Body of pancreas (tissue), 4 donors: ENCODE results near the gene CREG2. TPM values are rescaled to one million over a fixed set of nuclear protein-coding genes. Genes with fewer than 3 reads are reported as not detected.
"Not testable (repeated sequence)": the region's sequence is repeated elsewhere in the genome, so short reads cannot be mapped to it uniquely, and the experiment has no call there.

Source experiments
- ATAC-seq: fragments of 150-250 bp; one replicate; pipeline ENCODE4 v1.9.1; 2016
- DNase-seq, 4 donors: peaks; one replicate each; pipeline ENCODE4 v3.0.0-alpha.2; 2019
- H3K27ac ChIP-seq, 4 donors: fragments of 200-600 bp; sonication (generic); 1 replicate in 3 of 4; 2 replicates in 1 of 4; pipeline versions ENCODE4 v1.5.1 to v1.6.1; 2016 to 2019; ENCODE audit warnings: mild to moderate bottlenecking in 1 of 4, mixed read lengths in 1 of 4, moderate library complexity in 1 of 4
- H3K27me3 ChIP-seq, 2 donors: fragments of 200-600 bp; sonication (generic); one replicate each; pipeline ENCODE4 v1.6.0; 2016; ENCODE audit warnings: mild to moderate bottlenecking in 1 of 2
- H3K36me3 ChIP-seq, 2 donors: fragments of 200-600 bp; sonication (generic); replicated peaks in 1 of 2; 2 replicates each; pipeline ENCODE4 v1.5.1; 2016; ENCODE audit warnings: low read depth in 2 of 2; ENCODE audit not compliant: insufficient read depth in 1 of 2
- H3K4me1 ChIP-seq: fragments of 200-600 bp; sonication (generic); one replicate; pipeline ENCODE4 v1.6.0; 2016
- H3K4me3 ChIP-seq, 2 donors: fragments of 200-600 bp; sonication (generic); 1 replicate in 1 of 2; 2 replicates in 1 of 2; pipeline ENCODE4 v1.5.1; 2016 to 2019
- H3K9me3 ChIP-seq, 3 donors: fragments of 200-600 bp; sonication (generic); 1 replicate in 2 of 3; 2 replicates in 1 of 3; pipeline ENCODE4 v1.5.1; 2016
- CTCF ChIP-seq, 7 experiments: fragments of 450-650 bp in 4 of 7; fragments of 200-600 bp in 3 of 7; sonication (generic) in 3 of 7; IDR thresholded peaks; one replicate each; pipeline ENCODE4 v1.5.1; 2016 to 2019; ENCODE audit warnings: antibody characterized with exemption in 7 of 7
- POLR2A ChIP-seq, 3 donors: fragments of 450-650 bp; IDR thresholded peaks; one replicate each; pipeline ENCODE4 v1.6.1; 2016; ENCODE audit warnings: antibody characterized with exemption in 3 of 3, mild to moderate bottlenecking in 2 of 3
- WGBS, 2 donors: methylation state at CpG; one replicate each; pipeline ENCODE4 v1.1.5; 2017; 5-methylcytosine and 5-hydroxymethylcytosine counted together
- intact Hi-C: fragments of 100-400 bp; cut with DNase I; formaldehyde crosslinking; loops from one replicate; pipeline ENCODE4 v1.15.1; 2023
- total RNA-seq, 2 donors: library from RNA; depleted of rRNA; stranded (reverse); fragments of >200 nt; gene quantifications; one replicate each; pipeline ENCODE4 v1.1.0, GENCODE V29; 2016

Gene CREG2
- total RNA-seq, 2 donors from 2014 or later, result not detected

GRCh38 chr2:101329026-101329425, 58.3 kb downstream of the CREG2 start:
- peaks cover 17% of the 10 kb centered on the region for H3K4me1 ChIP-seq
- peak overlapping the region in 1 of 4 donors; percentile 49 for H3K27ac ChIP-seq
- ATAC-seq, result no peak
- no peaks in the 10 kb centered on the region for H3K36me3 ChIP-seq
- WGBS, 2 donors, result 66 to 87% methylated on average over 4 of the region's 4 CpGs
- no peak for TF ChIP-seq POLR2A (IDR thresholded peaks at IDR 0.05)
- DNase-seq, result no peak
- H3K4me3 ChIP-seq, result no peak overlapping the region
- intact Hi-C loops, result no loop called here
- no peaks in the 10 kb centered on the region for H3K9me3 ChIP-seq
- no peaks in the 10 kb centered on the region for H3K27me3 ChIP-seq

GRCh38 chr2:101328474-101329007, 58.8 kb downstream of the CREG2 start:
- Histone ChIP-seq H3K27ac (peak overlapping the region in 2 of 4 donors; percentile 44 to 57), H3K9me3 (no peaks in the 10 kb centered on the region), H3K4me1 (peaks cover 17% of the 10 kb centered on the region), H3K36me3 (no peaks in the 10 kb centered on the region), H3K27me3 (no peaks in the 10 kb centered on the region), H3K4me3 (no peak overlapping the region)
- no peak for TF ChIP-seq POLR2A (IDR thresholded peaks at IDR 0.05)
- no peak for TF ChIP-seq CTCF (IDR thresholded peaks at IDR 0.05)
- DNase-seq (peak in 1 of 4 donors; percentile 64), ATAC-seq (no peak)
- intact Hi-C loops, result no loop called here
- WGBS, 2 donors, result 54 to 58% methylated on average over 3 of the region's 3 CpGs

- H3K9me3 ChIP-seq, result no peaks in the 10 kb centered on the region
- DNase-seq (peak; percentile 73 to 85 (median 79)), ATAC-seq (peak; percentile 90)
- intact Hi-C loops, result no loop called here
- 24 to 27% methylated on average over 5 of the region's 5 CpGs for WGBS, 2 donors
- TF ChIP-seq POLR2A (IDR thresholded peaks at IDR 0.05), result no peak
- no peak for TF ChIP-seq CTCF (IDR thresholded peaks at IDR 0.05)
- H3K27me3 ChIP-seq, result no peaks in the 10 kb centered on the region
- no peak overlapping the region for H3K4me3 ChIP-seq
- H3K27ac ChIP-seq, result peak overlapping the region in 2 of 4 donors; percentile 44 to 57
- H3K4me1 ChIP-seq, result peaks cover 17% of the 10 kb centered on the region
- no peaks in the 10 kb centered on the region for H3K36me3 ChIP-seq
Measured at GRCh38 chr2:101327863-101328394, 59.4 kb downstream of the CREG2 start.

GRCh38 chr2:101325425-101325824, 61.9 kb downstream of the CREG2 start:
- H3K9me3 ChIP-seq, result no peaks in the 10 kb centered on the region
- ATAC-seq (no peak), DNase-seq (no peak)
- intact Hi-C loops, result no loop called here
- H3K4me1 ChIP-seq, result peaks cover 17% of the 10 kb centered on the region
- TF ChIP-seq POLR2A (IDR thresholded peaks at IDR 0.05) (no peak), CTCF (IDR thresholded peaks at IDR 0.05) (no peak)
- 81 to 93% methylated on average over 1 of the region's 1 CpG for WGBS, 2 donors
- no peak overlapping the region for H3K4me3 ChIP-seq
- no peaks in the 10 kb centered on the region for H3K36me3 ChIP-seq
- H3K27ac ChIP-seq, result no peak overlapping the region
- H3K27me3 ChIP-seq, result no peaks in the 10 kb centered on the region

- H3K4me3 ChIP-seq, H3K4me1 ChIP-seq, ATAC-seq, intact Hi-C loops, H3K36me3 ChIP-seq, DNase-seq, H3K27ac ChIP-seq, H3K27me3 ChIP-seq, H3K9me3 ChIP-seq: not testable (repeated sequence)
- WGBS, 2 donors, result 79 to 85% methylated on average over 6 of the region's 6 CpGs
Measured at GRCh38 chr2:101316568-101316967, 70.7 kb downstream of the CREG2 start.

GRCh38 chr2:101311696-101312017, 75.6 kb downstream of the CREG2 start:
- DNase-seq (peak in 2 of 4 donors; percentile 48 to 58), ATAC-seq (no peak)
- WGBS, 2 donors, result 17 to 33% methylated on average over 3 of the region's 3 CpGs
- intact Hi-C loops, result no loop called here
- H3K27me3 ChIP-seq, result no peaks in the 10 kb centered on the region
- H3K4me1 ChIP-seq, result peaks cover 28% of the 10 kb centered on the region
- TF ChIP-seq CTCF (IDR thresholded peaks at IDR 0.05) (no peak), POLR2A (IDR thresholded peaks at IDR 0.05) (no peak)
- H3K27ac ChIP-seq, result peak overlapping the region; percentile 37 to 71 (median 47)
- no peak overlapping the region for H3K4me3 ChIP-seq
- H3K36me3 ChIP-seq, result no peaks in the 10 kb centered on the region
- no peaks in the 10 kb centered on the region for H3K9me3 ChIP-seq
